ENCODE measurements around the gene SGMS1. TPM values are rescaled to one million over a fixed set of nuclear protein-coding genes. Genes with fewer than 3 reads are reported as not detected.
A peak's percentile ranks its signal among the peaks of the same experiment; 100 is the strongest.

SGMS1 gene
- total RNA-seq, 1 donor from 2014 or later: 54.7 TPM

GRCh38 chr10:50315424-50315823, 308.3 kb downstream of the SGMS1 start:
- intact Hi-C loops (cut with DNase I): no loop called here
- DNase-seq (ENCODE audit: low spot score) (no peak), ATAC-seq (no peak)

GRCh38 chr10:50314169-50315071, 309.3 kb downstream of the SGMS1 start:
- ATAC-seq (no peak), DNase-seq (ENCODE audit: low spot score) (no peak)
- intact Hi-C loops (cut with DNase I): no loop called here

- DNase-seq (ENCODE audit: low spot score) (no peak), ATAC-seq (no peak)
- intact Hi-C loops (cut with DNase I): no loop called here
Observed at GRCh38 chr10:50312464-50313437, 311.0 kb downstream of the SGMS1 start.

GRCh38 chr10:50310560-50311174, 313.1 kb downstream of the SGMS1 start:
- no peak for DNase-seq (ENCODE audit: low spot score)
- ATAC-seq: no peak
- intact Hi-C loops (cut with DNase I): no loop called here

- DNase-seq (ENCODE audit: low spot score): no peak
- intact Hi-C loops (cut with DNase I): no loop called here
- ATAC-seq: no peak
Observed at GRCh38 chr10:50309342-50309741, 314.4 kb downstream of the SGMS1 start.

GRCh38 chr10:50304660-50305059, 319.1 kb downstream of the SGMS1 start:
- DNase-seq (ENCODE audit: low spot score) (no peak), ATAC-seq (no peak)
- intact Hi-C loops (cut with DNase I): no loop called here

GRCh38 chr10:50299948-50300669, 323.6 kb downstream of the SGMS1 start:
- DNase-seq (ENCODE audit: low spot score): no peak
- intact Hi-C loops (cut with DNase I): no loop called here

GRCh38 chr10:50295367-50295766, 328.4 kb downstream of the SGMS1 start:
- DNase-seq (ENCODE audit: low spot score): no peak
- intact Hi-C loops (cut with DNase I): no loop called here
- ATAC-seq: no peak

More at GRCh38 chr10:50299948-50300669, 323.6 kb downstream of the SGMS1 start:
- ATAC-seq: no peak

- DNase-seq (ENCODE audit: low spot score) (no peak), ATAC-seq (no peak)
- intact Hi-C loops (cut with DNase I): no loop called here
Observed at GRCh38 chr10:50294582-50294981, 329.2 kb downstream of the SGMS1 start.

- ATAC-seq (no peak), DNase-seq (ENCODE audit: low spot score) (no peak)
- intact Hi-C loops (cut with DNase I): no loop called here
Observed at GRCh38 chr10:50293513-50294313, 330.0 kb downstream of the SGMS1 start.

GRCh38 chr10:50291261-50291850, 332.4 kb downstream of the SGMS1 start:
- ATAC-seq (no peak), DNase-seq (ENCODE audit: low spot score) (no peak)
- intact Hi-C loops (cut with DNase I): no loop called here

GRCh38 chr10:50289196-50289595, 334.6 kb downstream of the SGMS1 start:
- ATAC-seq (no peak), DNase-seq (ENCODE audit: low spot score) (no peak)
- intact Hi-C loops (cut with DNase I): no loop called here

GRCh38 chr10:50286996-50287803, 336.6 kb downstream of the SGMS1 start:
- DNase-seq (ENCODE audit: low spot score) (no peak), ATAC-seq (peak; percentile 23)
- intact Hi-C loops (cut with DNase I): no loop called here

GRCh38 chr10:50286517-50286916, 337.2 kb downstream of the SGMS1 start:
- DNase-seq (ENCODE audit: low spot score) (no peak), ATAC-seq (peak; percentile 94)
- intact Hi-C loops (cut with DNase I): no loop called here

GRCh38 chr10:50281967-50282522, 341.7 kb downstream of the SGMS1 start:
- intact Hi-C loops (cut with DNase I): no loop called here
- no peak for DNase-seq (ENCODE audit: low spot score)

GRCh38 chr10:50281210-50281966, 342.4 kb downstream of the SGMS1 start:
- intact Hi-C loops (cut with DNase I): no loop called here
- ATAC-seq (no peak), DNase-seq (ENCODE audit: low spot score) (no peak)

More at GRCh38 chr10:50281967-50282522, 341.7 kb downstream of the SGMS1 start:
- ATAC-seq: no peak

Data from sciatic nerve (tissue), 2 donors.